Measurements from ENCODE around the gene TOE1. TPM values are rescaled to one million over a fixed set of nuclear protein-coding genes. Genes with fewer than 3 reads are reported as not detected.

The TOE1 gene
- total RNA-seq, 1 experiment from 2014 or later: 11.5 TPM

DNA sequence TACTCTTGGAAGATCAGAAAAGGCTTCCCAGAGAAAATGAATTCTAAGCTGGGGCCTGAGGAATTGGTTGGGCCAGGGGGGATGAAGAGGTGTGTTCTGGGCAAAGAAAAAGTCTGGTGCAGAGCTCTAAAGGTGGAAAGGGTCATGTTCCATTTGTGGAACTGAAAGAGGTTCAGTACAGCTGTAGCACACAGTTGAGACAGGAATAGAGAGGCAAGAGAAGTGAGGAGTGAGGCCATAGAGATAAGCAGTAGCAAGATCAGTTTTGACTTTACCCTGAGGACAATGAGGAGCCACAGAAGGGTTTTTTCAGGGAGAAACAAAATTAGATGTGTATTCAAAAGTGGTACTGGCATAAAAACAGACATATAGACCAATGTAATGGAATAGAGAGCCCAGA, 30.6 kb downstream of the TOE1 start:
- no peak for TF ChIP-seq SP1 (IDR thresholded peaks at IDR 0.05; ENCODE audit: low read depth)
- no peak for TF ChIP-seq EZH2phosphoT487 (IDR thresholded peaks at IDR 0.05; ENCODE audit: borderline replicate concordance)
- no peak for TF ChIP-seq EGR1 (IDR thresholded peaks at IDR 0.05; ENCODE audit: low read depth)
- no peak for TF ChIP-seq EZH2 (IDR thresholded peaks at IDR 0.05)
- TF ChIP-seq ZFX (IDR thresholded peaks at IDR 0.05): no peak
- no peak for TF ChIP-seq TCF7L2 (IDR thresholded peaks at IDR 0.05; ENCODE audit: borderline replicate concordance, extremely low read depth, insufficient read depth, insufficient read length)
- TF ChIP-seq, protein P1, sequence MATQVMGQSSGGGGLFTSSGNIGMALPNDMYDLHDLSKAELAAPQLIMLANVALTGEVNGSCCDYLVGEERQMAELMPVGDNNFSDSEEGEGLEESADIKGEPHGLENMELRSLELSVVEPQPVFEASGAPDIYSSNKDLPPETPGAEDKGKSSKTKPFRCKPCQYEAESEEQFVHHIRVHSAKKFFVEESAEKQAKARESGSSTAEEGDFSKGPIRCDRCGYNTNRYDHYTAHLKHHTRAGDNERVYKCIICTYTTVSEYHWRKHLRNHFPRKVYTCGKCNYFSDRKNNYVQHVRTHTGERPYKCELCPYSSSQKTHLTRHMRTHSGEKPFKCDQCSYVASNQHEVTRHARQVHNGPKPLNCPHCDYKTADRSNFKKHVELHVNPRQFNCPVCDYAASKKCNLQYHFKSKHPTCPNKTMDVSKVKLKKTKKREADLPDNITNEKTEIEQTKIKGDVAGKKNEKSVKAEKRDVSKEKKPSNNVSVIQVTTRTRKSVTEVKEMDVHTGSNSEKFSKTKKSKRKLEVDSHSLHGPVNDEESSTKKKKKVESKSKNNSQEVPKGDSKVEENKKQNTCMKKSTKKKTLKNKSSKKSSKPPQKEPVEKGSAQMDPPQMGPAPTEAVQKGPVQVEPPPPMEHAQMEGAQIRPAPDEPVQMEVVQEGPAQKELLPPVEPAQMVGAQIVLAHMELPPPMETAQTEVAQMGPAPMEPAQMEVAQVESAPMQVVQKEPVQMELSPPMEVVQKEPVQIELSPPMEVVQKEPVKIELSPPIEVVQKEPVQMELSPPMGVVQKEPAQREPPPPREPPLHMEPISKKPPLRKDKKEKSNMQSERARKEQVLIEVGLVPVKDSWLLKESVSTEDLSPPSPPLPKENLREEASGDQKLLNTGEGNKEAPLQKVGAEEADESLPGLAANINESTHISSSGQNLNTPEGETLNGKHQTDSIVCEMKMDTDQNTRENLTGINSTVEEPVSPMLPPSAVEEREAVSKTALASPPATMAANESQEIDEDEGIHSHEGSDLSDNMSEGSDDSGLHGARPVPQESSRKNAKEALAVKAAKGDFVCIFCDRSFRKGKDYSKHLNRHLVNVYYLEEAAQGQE (IDR thresholded peaks at IDR 0.05; ENCODE audit: low read depth): no peak
- TF ChIP-seq, protein P2, sequence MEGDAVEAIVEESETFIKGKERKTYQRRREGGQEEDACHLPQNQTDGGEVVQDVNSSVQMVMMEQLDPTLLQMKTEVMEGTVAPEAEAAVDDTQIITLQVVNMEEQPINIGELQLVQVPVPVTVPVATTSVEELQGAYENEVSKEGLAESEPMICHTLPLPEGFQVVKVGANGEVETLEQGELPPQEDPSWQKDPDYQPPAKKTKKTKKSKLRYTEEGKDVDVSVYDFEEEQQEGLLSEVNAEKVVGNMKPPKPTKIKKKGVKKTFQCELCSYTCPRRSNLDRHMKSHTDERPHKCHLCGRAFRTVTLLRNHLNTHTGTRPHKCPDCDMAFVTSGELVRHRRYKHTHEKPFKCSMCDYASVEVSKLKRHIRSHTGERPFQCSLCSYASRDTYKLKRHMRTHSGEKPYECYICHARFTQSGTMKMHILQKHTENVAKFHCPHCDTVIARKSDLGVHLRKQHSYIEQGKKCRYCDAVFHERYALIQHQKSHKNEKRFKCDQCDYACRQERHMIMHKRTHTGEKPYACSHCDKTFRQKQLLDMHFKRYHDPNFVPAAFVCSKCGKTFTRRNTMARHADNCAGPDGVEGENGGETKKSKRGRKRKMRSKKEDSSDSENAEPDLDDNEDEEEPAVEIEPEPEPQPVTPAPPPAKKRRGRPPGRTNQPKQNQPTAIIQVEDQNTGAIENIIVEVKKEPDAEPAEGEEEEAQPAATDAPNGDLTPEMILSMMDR (IDR thresholded peaks at IDR 0.05 in 2 of 3, conservative IDR thresholded peaks at IDR 0.05 in 1 of 3; ENCODE audit: borderline replicate concordance in 1 of 3, insufficient read depth in 1 of 3, low read depth in 2 of 3, low read length in 2 of 3): no peak
- TF ChIP-seq SRF (IDR thresholded peaks at IDR 0.05; ENCODE audit: low read depth): no peak
- no peak for TF ChIP-seq YY1 (IDR thresholded peaks at IDR 0.05; ENCODE audit: extremely low read depth, insufficient replicate concordance, low read depth, low read length)
- TF ChIP-seq POLR2AphosphoS5 (IDR thresholded peaks at IDR 0.05; ENCODE audit: low read depth, low read length): no peak
- TF ChIP-seq ZNF274 (IDR thresholded peaks at IDR 0.05; ENCODE audit: low read depth, low read length): no peak
- H3K4me1 ChIP-seq (ENCODE audit: control insufficient read depth in 1 of 2, insufficient read depth in 2 of 2, low read length in 2 of 2): no peaks in the 10 kb centered on the region
- intact Hi-C loops (cut with micrococcal nuclease): no loop called here
- BruUV-seq (replicated peaks): no TSS peak
- CTCF ChIA-PET: no interaction called here
- no peak overlapping the region for H3K4me3 ChIP-seq (replicated peaks in 1 of 2; ENCODE audit: low read depth in 1 of 2, low read length in 2 of 2)
- H3K4me2 ChIP-seq (ENCODE audit: low read length): no peak overlapping the region
- no peaks in the 10 kb centered on the region for H3K9me3 ChIP-seq (ENCODE audit: control insufficient read depth in 1 of 2, insufficient read depth in 1 of 2, low read depth in 1 of 2, low read length in 2 of 2)
- no peaks in the 10 kb centered on the region for H3K36me3 ChIP-seq (ENCODE audit: control insufficient read depth in 1 of 2, insufficient read depth in 2 of 2, low read length in 2 of 2)
- no peak overlapping the region for H2AFZ ChIP-seq (ENCODE audit: low read depth, low read length, poor library complexity, severe bottlenecking)
- no peak overlapping the region for H3K9ac ChIP-seq (ENCODE audit: low read length)
- H3K9me2 ChIP-seq (ENCODE audit: insufficient read depth): no peaks in the 10 kb centered on the region
- ATAC-seq (no peak), DNase-seq (ENCODE audit: low read depth, low spot score) (no peak)
- RAD21 ChIA-PET (ENCODE audit: low non-redundant PET in 1 of 2, low total read pairs in 2 of 2, uncharacterized antibody in 2 of 2, unreplicated experiment in 2 of 2): no interaction called here
- POLR2A ChIA-PET: no interaction called here
- no peaks in the 10 kb centered on the region for H4K20me1 ChIP-seq (ENCODE audit: insufficient read depth)
- no peaks in the 10 kb centered on the region for H3K27me3 ChIP-seq (ENCODE audit: insufficient read depth, low read length)
- H3K79me2 ChIP-seq (ENCODE audit: insufficient read depth, low read length): no peaks in the 10 kb centered on the region
- H3K27ac ChIP-seq (ENCODE audit: low read depth, low read length): no peak overlapping the region

All from HCT116 (cell line).